ENCODE data around the gene TMEM145.
A peak's percentile ranks its signal among the peaks of the same experiment; 100 is the strongest.

TMEM145 gene

GRCh38 chr19:42276284-42276683 lies 36.8 kb upstream of the TMEM145 start:
- no peak for TF ChIP-seq REST (IDR thresholded peaks at IDR 0.05; ENCODE audit: insufficient read depth in 1 of 2, low read depth in 2 of 2, low read length in 2 of 2)
- no peak for TF ChIP-seq POLR2AphosphoS5 (IDR thresholded peaks at IDR 0.05; ENCODE audit: low read depth, low read length)
- TF ChIP-seq TAF1 (IDR thresholded peaks at IDR 0.05; ENCODE audit: borderline replicate concordance, insufficient read depth, low read length) = no peak

DNA sequence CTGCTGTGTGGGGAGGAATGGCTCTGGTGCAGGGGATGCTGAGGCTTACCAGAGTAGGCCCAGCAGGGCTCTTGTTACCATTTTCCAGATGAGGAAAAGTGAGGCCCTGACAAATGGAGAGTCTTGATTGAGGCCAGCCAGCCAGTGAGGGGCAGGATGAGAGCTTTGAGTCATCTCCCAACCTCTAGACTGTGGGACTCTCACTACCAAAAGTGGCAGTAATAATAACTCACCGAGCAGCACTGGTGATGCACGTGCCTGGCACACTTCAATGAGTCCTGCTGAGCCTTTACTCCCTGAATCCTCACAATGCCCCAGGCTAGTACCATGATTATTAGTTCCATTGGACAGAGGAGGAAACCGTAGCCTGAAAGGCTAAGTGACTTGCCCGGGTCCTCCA lies 36.3 kb upstream of the TMEM145 start:
- TF ChIP-seq POLR2AphosphoS5 (IDR thresholded peaks at IDR 0.05; ENCODE audit: low read depth, low read length) (0 out of 2 replicates have a peak, but pooled peaks have one; percentile 19), SIN3A (IDR thresholded peaks at IDR 0.05; ENCODE audit: borderline replicate concordance, insufficient read depth, low read length) (no peak)

- TF ChIP-seq TAF1 (IDR thresholded peaks at IDR 0.05; ENCODE audit: borderline replicate concordance, insufficient read depth, low read length) = no peak
- peak; percentile 74; the same call in 1 of the 2 replicates for TF ChIP-seq SIN3A (IDR thresholded peaks at IDR 0.05; ENCODE audit: borderline replicate concordance, insufficient read depth, low read length)
- no peak for TF ChIP-seq FOXP2 (optimal IDR thresholded peaks at IDR 0.05; ENCODE audit: borderline replicate concordance, extremely low read depth, extremely low read length, insufficient read depth)
- TF ChIP-seq REST (IDR thresholded peaks at IDR 0.05; ENCODE audit: insufficient read depth in 1 of 2, low read depth in 2 of 2, low read length in 2 of 2) = no peak
- TF ChIP-seq POLR2AphosphoS5 (IDR thresholded peaks at IDR 0.05; ENCODE audit: low read depth, low read length) = no peak; the same call in 1 of the 2 replicates
Measured at GRCh38 chr19:42277821-42278451, 35.2 kb upstream of the TMEM145 start.

- TF ChIP-seq TAF1 (IDR thresholded peaks at IDR 0.05; ENCODE audit: borderline replicate concordance, insufficient read depth, low read length) = 0 out of 2 replicates have a peak, but pooled peaks have one; percentile 20
- TF ChIP-seq FOXP2 (optimal IDR thresholded peaks at IDR 0.05; ENCODE audit: borderline replicate concordance, extremely low read depth, extremely low read length, insufficient read depth) = no peak
Measured at GRCh38 chr19:42278452-42279154, 34.5 kb upstream of the TMEM145 start.

DNA sequence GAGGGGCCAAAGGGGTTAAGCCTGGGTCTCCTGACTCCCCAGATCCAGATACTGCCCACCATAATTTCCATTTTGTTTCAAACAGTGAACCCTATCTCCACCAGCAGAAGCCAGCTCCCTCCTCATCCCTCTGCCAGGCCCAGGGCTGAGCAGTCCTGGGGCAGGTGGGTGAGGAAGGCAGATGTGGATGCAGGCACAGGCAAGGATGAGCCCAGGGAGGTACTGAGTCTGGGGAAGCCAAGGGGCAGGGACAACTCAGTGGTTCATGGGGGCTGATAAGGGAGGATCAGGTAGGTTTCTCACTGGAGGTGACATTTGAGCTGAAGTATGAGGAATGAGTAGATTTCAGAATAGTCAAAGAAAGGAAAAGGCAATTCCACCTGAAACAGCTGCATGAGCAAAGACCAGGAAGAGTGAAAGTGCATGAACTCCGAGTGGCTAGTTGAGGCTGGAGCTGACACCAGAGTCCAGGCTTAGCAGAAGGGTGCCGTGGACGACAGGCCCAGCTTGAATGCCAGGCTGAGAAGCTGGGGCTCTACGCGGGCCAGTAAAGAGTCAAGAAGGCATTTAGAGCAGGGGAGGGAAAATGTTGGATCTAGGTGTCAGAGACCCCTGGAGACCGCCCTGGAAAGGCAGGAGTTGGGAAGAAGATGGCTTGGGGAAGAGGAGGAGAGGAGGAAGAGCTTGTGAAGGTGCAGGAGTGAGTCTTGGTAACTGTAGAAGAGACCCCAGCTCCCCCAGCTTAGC lies 33.8 kb upstream of the TMEM145 start:
- TF ChIP-seq SIN3A (IDR thresholded peaks at IDR 0.05; ENCODE audit: borderline replicate concordance, insufficient read depth, low read length) = no peak
- no peak for TF ChIP-seq REST (IDR thresholded peaks at IDR 0.05; ENCODE audit: insufficient read depth in 1 of 2, low read depth in 2 of 2, low read length in 2 of 2)
- no peak for TF ChIP-seq TAF1 (IDR thresholded peaks at IDR 0.05; ENCODE audit: borderline replicate concordance, insufficient read depth, low read length)
- no peak for TF ChIP-seq POLR2AphosphoS5 (IDR thresholded peaks at IDR 0.05; ENCODE audit: low read depth, low read length)
- TF ChIP-seq FOXP2 (optimal IDR thresholded peaks at IDR 0.05; ENCODE audit: borderline replicate concordance, extremely low read depth, extremely low read length, insufficient read depth) = no peak
